Activated naive CD8-positive, alpha-beta T cell treated with anti-CD3 and anti-CD28 coated beads, Interleukin-2, amount 10 ng/mL, durations not matched to agents 7 days and 5 days (primary cell): ENCODE data around the gene TUBB3. TPM values are rescaled to one million over a fixed set of nuclear protein-coding genes. Genes with fewer than 3 reads are reported as not detected.

Source experiments
- ATAC-seq: fragments of 150-1000 bp; cut with Tn5 transposase; one replicate; pipeline ENCODE4 v1.10.0; 2021; ENCODE audit warnings: low read depth, moderate library complexity
- POLR2A ChIA-PET: fragments of 350-600 bp; sonication (Branson Sonifier 250); formaldehyde crosslinking; loops from one replicate; lab custom pipeline; 2021; ENCODE audit warnings: antibody characterized with exemption; lab: Charles Lee
- DNase-seq: peaks from one replicate; pipeline ENCODE4 v3.0.0; 2021
- H3K27ac Mint-ChIP-seq: one replicate; pipeline ENCODE4 v1.8.0; 2022; ENCODE audit warnings: mild to moderate bottlenecking, mixed read lengths
- H3K27me3 Mint-ChIP-seq: one replicate; pipeline ENCODE4 v1.8.0; 2022; ENCODE audit warnings: mild to moderate bottlenecking, moderate library complexity, mixed read lengths
- H3K36me3 Mint-ChIP-seq: one replicate; pipeline ENCODE4 v1.8.0; 2021; ENCODE audit warnings: mild to moderate bottlenecking, mixed read lengths
- H3K4me1 Mint-ChIP-seq: one replicate; pipeline ENCODE4 v1.8.0; 2021; ENCODE audit warnings: mixed read lengths
- H3K4me3 Mint-ChIP-seq: one replicate; pipeline ENCODE4 v1.8.0; 2022; ENCODE audit warnings: mild to moderate bottlenecking, moderate library complexity, mixed read lengths
- H3K9me3 Mint-ChIP-seq: one replicate; pipeline ENCODE4 v1.8.0; 2021; ENCODE audit warnings: mixed read lengths
- total RNA-seq, 2 experiments: library from RNA; stranded (reverse); gene quantifications; one replicate each; pipeline ENCODE4 v1.2.3, GENCODE V29; 2021

Gene TUBB3
- total RNA-seq, 2 experiments from 2014 or later, result 0.31 to 0.86 TPM

GRCh38 chr16:89949121-89949742, 26.1 kb downstream of the TUBB3 start:
- POLR2A ChIA-PET, result interaction anchor here (0.7 to 1.3 kb wide), 3 partner anchors 24 to 133 kb away, joined by 3 read pairs; partner anchors contain the start of gene FANCA
- ATAC-seq (no peak), DNase-seq (peak; percentile 41)
- H3K4me3 Mint-ChIP-seq, result peak overlapping the region; percentile 80
- H3K4me1 Mint-ChIP-seq, result peaks cover 3% of the 10 kb centered on the region
- H3K27me3 Mint-ChIP-seq, result peaks cover 33% of the 10 kb centered on the region
- H3K27ac Mint-ChIP-seq, result no peak overlapping the region
- H3K9me3 Mint-ChIP-seq, result no peaks in the 10 kb centered on the region
- no peaks in the 10 kb centered on the region for H3K36me3 Mint-ChIP-seq

GRCh38 chr16:89949756-89950155, 26.6 kb downstream of the TUBB3 start:
- Mint-ChIP-seq H3K9me3 (no peaks in the 10 kb centered on the region), H3K4me1 (peaks cover 3% of the 10 kb centered on the region), H3K36me3 (no peaks in the 10 kb centered on the region), H3K4me3 (peak overlapping the region; percentile 80), H3K27me3 (peaks cover 32% of the 10 kb centered on the region), H3K27ac (no peak overlapping the region)
- POLR2A ChIA-PET, result interaction anchor here (0.8 to 1.3 kb wide), 2 partner anchors 23 to 28 kb away, joined by 3 read pairs; no protein-coding TSS in a partner anchor
- DNase-seq, result no peak
- no peak for ATAC-seq

- no peaks in the 10 kb centered on the region for H3K9me3 Mint-ChIP-seq
- DNase-seq (no peak), ATAC-seq (no peak)
- H3K4me1 Mint-ChIP-seq, result peaks cover 3% of the 10 kb centered on the region
- H3K4me3 Mint-ChIP-seq, result no peak overlapping the region
- peaks cover 18% of the 10 kb centered on the region for H3K27me3 Mint-ChIP-seq
- H3K36me3 Mint-ChIP-seq, result no peaks in the 10 kb centered on the region
- POLR2A ChIA-PET, result no interaction called here
- H3K27ac Mint-ChIP-seq, result no peak overlapping the region
These were observed 28.4 kb downstream of the TUBB3 start for GRCh38 chr16:89951509-89951908.

- ATAC-seq, result no peak
These were observed 28.9 kb downstream of the TUBB3 start for GRCh38 chr16:89952049-89952448.

GRCh38 chr16:89952551-89952950, 29.4 kb downstream of the TUBB3 start:
- no peak for DNase-seq
- H3K4me1 Mint-ChIP-seq, result peaks cover 3% of the 10 kb centered on the region
- peaks cover 10% of the 10 kb centered on the region for H3K27me3 Mint-ChIP-seq
- no peak for ATAC-seq
- H3K4me3 Mint-ChIP-seq, result no peak overlapping the region
- no peaks in the 10 kb centered on the region for H3K36me3 Mint-ChIP-seq
- POLR2A ChIA-PET, result no interaction called here
- no peak overlapping the region for H3K27ac Mint-ChIP-seq
- no peaks in the 10 kb centered on the region for H3K9me3 Mint-ChIP-seq

More at GRCh38 chr16:89952049-89952448, 28.9 kb downstream of the TUBB3 start:
- peaks cover 15% of the 10 kb centered on the region for H3K27me3 Mint-ChIP-seq
- H3K4me1 Mint-ChIP-seq, result peaks cover 3% of the 10 kb centered on the region
- H3K9me3 Mint-ChIP-seq, result no peaks in the 10 kb centered on the region
- H3K4me3 Mint-ChIP-seq, result no peak overlapping the region
- POLR2A ChIA-PET, result no interaction called here
- no peaks in the 10 kb centered on the region for H3K36me3 Mint-ChIP-seq
- no peak overlapping the region for H3K27ac Mint-ChIP-seq
- no peak for DNase-seq

GRCh38 chr16:89953671-89954406, 30.7 kb downstream of the TUBB3 start:
- H3K4me1 Mint-ChIP-seq, result peaks cover 3% of the 10 kb centered on the region
- no peaks in the 10 kb centered on the region for H3K27me3 Mint-ChIP-seq
- H3K4me3 Mint-ChIP-seq, result no peak overlapping the region
- H3K27ac Mint-ChIP-seq, result no peak overlapping the region
- POLR2A ChIA-PET, result no interaction called here
- H3K9me3 Mint-ChIP-seq, result no peaks in the 10 kb centered on the region
- H3K36me3 Mint-ChIP-seq, result peaks cover 2% of the 10 kb centered on the region
- no peak for DNase-seq
- no peak for ATAC-seq

GRCh38 chr16:89954462-89954861, 31.3 kb downstream of the TUBB3 start:
- peaks cover 3% of the 10 kb centered on the region for H3K4me1 Mint-ChIP-seq
- no peak for DNase-seq
- H3K27ac Mint-ChIP-seq, result no peak overlapping the region
- H3K9me3 Mint-ChIP-seq, result no peaks in the 10 kb centered on the region
- POLR2A ChIA-PET, result no interaction called here
- no peak for ATAC-seq
- H3K36me3 Mint-ChIP-seq, result peaks cover 2% of the 10 kb centered on the region
- H3K27me3 Mint-ChIP-seq, result no peaks in the 10 kb centered on the region
- no peak overlapping the region for H3K4me3 Mint-ChIP-seq

- DNase-seq (no peak), ATAC-seq (no peak)
- H3K27ac Mint-ChIP-seq, result no peak overlapping the region
- H3K4me1 Mint-ChIP-seq, result peaks cover 3% of the 10 kb centered on the region
- POLR2A ChIA-PET, result no interaction called here
- no peak overlapping the region for H3K4me3 Mint-ChIP-seq
- H3K36me3 Mint-ChIP-seq, result peaks cover 2% of the 10 kb centered on the region
- H3K9me3 Mint-ChIP-seq, result no peaks in the 10 kb centered on the region
- no peaks in the 10 kb centered on the region for H3K27me3 Mint-ChIP-seq
These were observed 32.0 kb downstream of the TUBB3 start for GRCh38 chr16:89955001-89955685.

GRCh38 chr16:89956505-89957215, 33.5 kb downstream of the TUBB3 start:
- DNase-seq, result no peak

GRCh38 chr16:89957216-89957785, 34.2 kb downstream of the TUBB3 start:
- H3K4me3 Mint-ChIP-seq, result no peak overlapping the region
- no peak for DNase-seq

More at GRCh38 chr16:89956505-89957215, 33.5 kb downstream of the TUBB3 start:
- ATAC-seq, result no peak
- Mint-ChIP-seq H3K36me3 (peaks cover 2% of the 10 kb centered on the region), H3K9me3 (no peaks in the 10 kb centered on the region), H3K27ac (no peak overlapping the region), H3K27me3 (no peaks in the 10 kb centered on the region), H3K4me3 (no peak overlapping the region), H3K4me1 (peaks cover 3% of the 10 kb centered on the region)
- POLR2A ChIA-PET, result no interaction called here

GRCh38 chr16:89958068-89958467, 34.9 kb downstream of the TUBB3 start:
- no peak for DNase-seq

More at GRCh38 chr16:89957216-89957785, 34.2 kb downstream of the TUBB3 start:
- no peaks in the 10 kb centered on the region for H3K9me3 Mint-ChIP-seq
- no peak overlapping the region for H3K27ac Mint-ChIP-seq
- POLR2A ChIA-PET, result no interaction called here
- no peak for ATAC-seq
- peaks cover 3% of the 10 kb centered on the region for H3K4me1 Mint-ChIP-seq
- peaks cover 2% of the 10 kb centered on the region for H3K36me3 Mint-ChIP-seq
- no peaks in the 10 kb centered on the region for H3K27me3 Mint-ChIP-seq

GRCh38 chr16:89958596-89958995, 35.5 kb downstream of the TUBB3 start:
- ATAC-seq, result no peak
- Mint-ChIP-seq H3K36me3 (peaks cover 2% of the 10 kb centered on the region), H3K9me3 (no peaks in the 10 kb centered on the region), H3K4me3 (no peak overlapping the region), H3K27me3 (no peaks in the 10 kb centered on the region), H3K4me1 (peaks cover 2% of the 10 kb centered on the region), H3K27ac (no peak overlapping the region)
- no peak for DNase-seq
- POLR2A ChIA-PET, result no interaction called here

More at GRCh38 chr16:89958068-89958467, 34.9 kb downstream of the TUBB3 start:
- H3K4me1 Mint-ChIP-seq, result peaks cover 3% of the 10 kb centered on the region
- no peak for ATAC-seq
- peaks cover 2% of the 10 kb centered on the region for H3K36me3 Mint-ChIP-seq
- no peak overlapping the region for H3K4me3 Mint-ChIP-seq
- H3K27ac Mint-ChIP-seq, result no peak overlapping the region
- no peaks in the 10 kb centered on the region for H3K27me3 Mint-ChIP-seq
- H3K9me3 Mint-ChIP-seq, result no peaks in the 10 kb centered on the region
- POLR2A ChIA-PET, result no interaction called here

- H3K27me3 Mint-ChIP-seq, result no peaks in the 10 kb centered on the region
- POLR2A ChIA-PET, result no interaction called here
- H3K4me1 Mint-ChIP-seq, result no peaks in the 10 kb centered on the region
- peaks cover 2% of the 10 kb centered on the region for H3K36me3 Mint-ChIP-seq
- ATAC-seq, result no peak
- no peaks in the 10 kb centered on the region for H3K9me3 Mint-ChIP-seq
- no peak overlapping the region for H3K27ac Mint-ChIP-seq
- no peak overlapping the region for H3K4me3 Mint-ChIP-seq
- no peak for DNase-seq
These were observed 37.8 kb downstream of the TUBB3 start for GRCh38 chr16:89960966-89961365.
